ENCODE data around the gene ARL8B. TPM values are rescaled to one million over a fixed set of nuclear protein-coding genes. Genes with fewer than 3 reads are reported as not detected.
A peak's percentile ranks its signal among the peaks of the same experiment; 100 is the strongest.

ARL8B gene
- total RNA-seq, 1 experiment from 2014 or later: 29.0 TPM

DNA sequence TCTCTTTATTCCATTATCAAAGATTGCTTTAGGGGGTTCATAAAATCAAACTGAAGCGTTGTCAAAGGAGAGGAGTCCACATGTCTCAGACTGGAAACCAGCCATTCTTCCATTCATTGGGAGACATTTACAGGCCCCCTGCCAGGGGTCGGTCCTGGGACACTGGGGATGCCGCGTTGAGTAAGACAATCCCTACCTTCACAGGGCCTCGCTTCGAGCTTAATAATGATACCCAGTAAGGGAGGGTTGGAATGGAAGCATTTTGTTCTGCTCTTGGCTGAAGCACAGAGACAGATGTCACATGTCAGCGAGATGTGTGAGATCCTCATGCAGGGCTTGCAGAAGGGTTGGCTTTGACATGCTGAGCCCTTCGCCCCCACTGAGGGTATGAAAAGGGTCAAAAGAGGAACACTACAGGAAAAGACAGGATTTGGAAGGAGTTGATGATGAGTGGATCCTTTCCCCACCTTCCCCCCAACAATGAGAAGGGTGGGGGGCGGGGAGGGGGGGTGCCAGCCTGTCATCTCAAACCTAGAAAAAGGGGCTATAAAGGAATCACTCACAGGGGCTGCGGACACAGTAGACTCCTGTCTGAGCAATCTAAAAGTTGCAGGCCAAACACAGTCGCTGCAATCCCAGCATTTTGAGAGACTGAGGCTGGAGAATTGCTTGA is 25.6 kb upstream of the ARL8B start:
- no peaks in the 10 kb centered on the region for H3K79me2 ChIP-seq (ENCODE audit: insufficient read depth, low read length)
- H3K79me1 ChIP-seq (ENCODE audit: insufficient read depth, low read depth, low read length, poor library complexity, severe bottlenecking): no peaks in the 10 kb centered on the region
- no peak overlapping the region for H3K23ac ChIP-seq (ENCODE audit: insufficient read length, low read depth, low read length)
- peak overlapping the region; percentile 75 for H3K4me2 ChIP-seq (ENCODE audit: insufficient read depth, insufficient read length, low read length)
- no peaks in the 10 kb centered on the region for H3K27me3 ChIP-seq (ENCODE audit: insufficient read depth, low read length)
- H3K36me3 Mint-ChIP-seq (ENCODE audit: insufficient read depth in 1 of 3, low read depth in 3 of 3): no peaks in the 10 kb centered on the region
- no peak overlapping the region for H3T11ph ChIP-seq (ENCODE audit: low read length)
- TF ChIP-seq, protein P1, sequence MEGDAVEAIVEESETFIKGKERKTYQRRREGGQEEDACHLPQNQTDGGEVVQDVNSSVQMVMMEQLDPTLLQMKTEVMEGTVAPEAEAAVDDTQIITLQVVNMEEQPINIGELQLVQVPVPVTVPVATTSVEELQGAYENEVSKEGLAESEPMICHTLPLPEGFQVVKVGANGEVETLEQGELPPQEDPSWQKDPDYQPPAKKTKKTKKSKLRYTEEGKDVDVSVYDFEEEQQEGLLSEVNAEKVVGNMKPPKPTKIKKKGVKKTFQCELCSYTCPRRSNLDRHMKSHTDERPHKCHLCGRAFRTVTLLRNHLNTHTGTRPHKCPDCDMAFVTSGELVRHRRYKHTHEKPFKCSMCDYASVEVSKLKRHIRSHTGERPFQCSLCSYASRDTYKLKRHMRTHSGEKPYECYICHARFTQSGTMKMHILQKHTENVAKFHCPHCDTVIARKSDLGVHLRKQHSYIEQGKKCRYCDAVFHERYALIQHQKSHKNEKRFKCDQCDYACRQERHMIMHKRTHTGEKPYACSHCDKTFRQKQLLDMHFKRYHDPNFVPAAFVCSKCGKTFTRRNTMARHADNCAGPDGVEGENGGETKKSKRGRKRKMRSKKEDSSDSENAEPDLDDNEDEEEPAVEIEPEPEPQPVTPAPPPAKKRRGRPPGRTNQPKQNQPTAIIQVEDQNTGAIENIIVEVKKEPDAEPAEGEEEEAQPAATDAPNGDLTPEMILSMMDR (conservative IDR thresholded peaks at IDR 0.05): no peak
- no peak overlapping the region for H2BK12ac ChIP-seq (ENCODE audit: insufficient read length, low read depth, low read length)
- peaks cover 8 to 9% of the 10 kb centered on the region in 2 experiments for H3K4me1 Mint-ChIP-seq
- H2BK120ac ChIP-seq (ENCODE audit: low read depth, low read length, poor library complexity, severe bottlenecking): no peak overlapping the region
- H3K9me3 Mint-ChIP-seq: no peaks in the 10 kb centered on the region; a peak in 1 of 5 replicates
- H2BK20ac ChIP-seq (ENCODE audit: low read depth, low read length, poor library complexity, severe bottlenecking): no peak overlapping the region
- H2AFZ ChIP-seq (ENCODE audit: low read length): no peak overlapping the region
- no peak overlapping the region for H2BK5ac ChIP-seq (ENCODE audit: insufficient read length, low read length)
- H3K4me1 ChIP-seq (ENCODE audit: insufficient read depth, low read length): no peaks in the 10 kb centered on the region; the same call in 1 of the 2 replicates
- no peak overlapping the region for H3K27ac ChIP-seq (ENCODE audit: insufficient read length, low read depth, low read length)
- H2AK5ac ChIP-seq (ENCODE audit: insufficient read length, low read length): no peak overlapping the region
- H3K14ac ChIP-seq (ENCODE audit: insufficient read depth, low read length): no peak overlapping the region
- H2BK15ac ChIP-seq (ENCODE audit: low read depth, low read length): no peak overlapping the region
- no peak overlapping the region for H3K27ac Mint-ChIP-seq
- DNase-seq: no peak
- no peak overlapping the region for H4K91ac ChIP-seq (ENCODE audit: insufficient read length, low read depth, low read length)
- H3K4me3 Mint-ChIP-seq: peak overlapping the region; percentile 36 to 65; a peak in 3 of 5 replicates
- H4K20me1 ChIP-seq (ENCODE audit: control insufficient read depth, insufficient read depth, insufficient read length): no peaks in the 10 kb centered on the region
- peaks cover 52% of the 10 kb centered on the region for H3K27me3 Mint-ChIP-seq (ENCODE audit: low read depth)
- no peak overlapping the region for H3K18ac ChIP-seq (ENCODE audit: insufficient read length, low read depth, low read length)
- H3K4ac ChIP-seq (ENCODE audit: low read depth, low read length): no peak overlapping the region
- H3K23me2 ChIP-seq (ENCODE audit: insufficient read length, low read depth, low read length, poor library complexity, severe bottlenecking): no peaks in the 10 kb centered on the region
- no CpG with 5 or more reads among the region's 11 CpGs for WGBS (ENCODE audit: extremely low coverage, insufficient read length, low lambda C conversion rate)
- no peak overlapping the region for H3K9ac ChIP-seq (ENCODE audit: extremely low read depth, insufficient read length, low read length)
- no peak overlapping the region for H4K5ac ChIP-seq (ENCODE audit: insufficient read length, low read depth, low read length)
- no peaks in the 10 kb centered on the region for H3K9me3 ChIP-seq (ENCODE audit: control insufficient read depth, low read depth, low read length)
- H4K8ac ChIP-seq (replicated peaks; ENCODE audit: insufficient read length, low read depth, low read length): no peak overlapping the region
- no peak overlapping the region for H3K56ac ChIP-seq (ENCODE audit: insufficient read length, low read depth, low read length)
